ENCODE measurements around the gene TMEM164. TPM values are rescaled to one million over a fixed set of nuclear protein-coding genes. Genes with fewer than 3 reads are reported as not detected.

The TMEM164 gene
- polyA plus RNA-seq, 1 experiment: 7.7 TPM

DNA sequence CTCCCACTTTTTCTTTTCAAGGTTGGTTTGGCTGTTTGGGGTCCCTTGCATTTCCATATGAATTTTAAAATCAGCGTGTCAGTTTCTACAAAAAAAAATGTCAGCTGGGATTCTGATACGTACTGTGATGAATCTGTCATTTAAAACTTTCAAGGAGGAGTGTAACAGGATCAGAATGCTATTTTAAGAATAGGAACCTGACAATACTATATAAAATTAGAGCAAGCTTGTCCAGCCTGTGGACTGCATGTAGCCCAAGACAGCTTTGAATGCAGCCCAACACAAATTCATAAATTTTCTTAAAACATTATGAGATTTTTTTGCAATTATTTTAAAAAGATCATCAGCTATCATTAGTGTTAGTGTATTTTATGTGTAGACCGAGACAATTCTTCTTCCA, 56.5 kb downstream of the TMEM164 start:
- POLR2A ChIA-PET: no interaction called here
- CTCF ChIA-PET: no interaction called here
- Histone ChIP-seq H3K4me3 (ENCODE audit: low read depth, low read length) (no peak overlapping the region), H3K36me3 (ENCODE audit: control insufficient read depth, insufficient read depth, low read length) (no peaks in the 10 kb centered on the region), H3K27me3 (ENCODE audit: control insufficient read depth, insufficient read depth, low read length) (no peaks in the 10 kb centered on the region)
- TF ChIP-seq, protein P1, sequence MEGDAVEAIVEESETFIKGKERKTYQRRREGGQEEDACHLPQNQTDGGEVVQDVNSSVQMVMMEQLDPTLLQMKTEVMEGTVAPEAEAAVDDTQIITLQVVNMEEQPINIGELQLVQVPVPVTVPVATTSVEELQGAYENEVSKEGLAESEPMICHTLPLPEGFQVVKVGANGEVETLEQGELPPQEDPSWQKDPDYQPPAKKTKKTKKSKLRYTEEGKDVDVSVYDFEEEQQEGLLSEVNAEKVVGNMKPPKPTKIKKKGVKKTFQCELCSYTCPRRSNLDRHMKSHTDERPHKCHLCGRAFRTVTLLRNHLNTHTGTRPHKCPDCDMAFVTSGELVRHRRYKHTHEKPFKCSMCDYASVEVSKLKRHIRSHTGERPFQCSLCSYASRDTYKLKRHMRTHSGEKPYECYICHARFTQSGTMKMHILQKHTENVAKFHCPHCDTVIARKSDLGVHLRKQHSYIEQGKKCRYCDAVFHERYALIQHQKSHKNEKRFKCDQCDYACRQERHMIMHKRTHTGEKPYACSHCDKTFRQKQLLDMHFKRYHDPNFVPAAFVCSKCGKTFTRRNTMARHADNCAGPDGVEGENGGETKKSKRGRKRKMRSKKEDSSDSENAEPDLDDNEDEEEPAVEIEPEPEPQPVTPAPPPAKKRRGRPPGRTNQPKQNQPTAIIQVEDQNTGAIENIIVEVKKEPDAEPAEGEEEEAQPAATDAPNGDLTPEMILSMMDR (IDR thresholded peaks at IDR 0.05; ENCODE audit: insufficient read depth, low read depth, low read length): no peak
- DNase-seq (ENCODE audit: low read depth): no peak

- no peaks in the 10 kb centered on the region for H3K36me3 ChIP-seq (ENCODE audit: control insufficient read depth, insufficient read depth, low read length)
- ChIA-PET POLR2A (no interaction called here), CTCF (no interaction called here)
- H3K4me3 ChIP-seq (ENCODE audit: low read depth, low read length): no peak overlapping the region
- TF ChIP-seq, protein P1 (IDR thresholded peaks at IDR 0.05; ENCODE audit: insufficient read depth, low read depth, low read length): no peak
- H3K27me3 ChIP-seq (ENCODE audit: control insufficient read depth, insufficient read depth, low read length): no peaks in the 10 kb centered on the region
- DNase-seq (ENCODE audit: low read depth): no peak
These were observed 57.4 kb downstream of the TMEM164 start for GRCh38 chrX:110060317-110060716.

- TF ChIP-seq, protein P1 (IDR thresholded peaks at IDR 0.05; ENCODE audit: insufficient read depth, low read depth, low read length): no peak
- no peak overlapping the region for H3K4me3 ChIP-seq (ENCODE audit: low read depth, low read length)
- POLR2A ChIA-PET: no interaction called here
- CTCF ChIA-PET: no interaction called here
- no peak for DNase-seq (ENCODE audit: low read depth)
- no peaks in the 10 kb centered on the region for H3K36me3 ChIP-seq (ENCODE audit: control insufficient read depth, insufficient read depth, low read length)
- H3K27me3 ChIP-seq (ENCODE audit: control insufficient read depth, insufficient read depth, low read length): no peaks in the 10 kb centered on the region
These were observed 58.1 kb downstream of the TMEM164 start for GRCh38 chrX:110060846-110061537.

- TF ChIP-seq, protein P1 (IDR thresholded peaks at IDR 0.05; ENCODE audit: insufficient read depth, low read depth, low read length): no peak
- CTCF ChIA-PET: interaction anchor here (0.8 kb wide), 1 partner anchor 10 kb away, joined by 3 read pairs; no protein-coding TSS in a partner anchor
- DNase-seq (ENCODE audit: low read depth): no peak
- Histone ChIP-seq H3K4me3 (ENCODE audit: low read depth, low read length) (no peak overlapping the region), H3K36me3 (ENCODE audit: control insufficient read depth, insufficient read depth, low read length) (no peaks in the 10 kb centered on the region), H3K27me3 (ENCODE audit: control insufficient read depth, insufficient read depth, low read length) (no peaks in the 10 kb centered on the region)
- POLR2A ChIA-PET: no interaction called here
These were observed 60.0 kb downstream of the TMEM164 start for GRCh38 chrX:110062919-110063318.

DNA sequence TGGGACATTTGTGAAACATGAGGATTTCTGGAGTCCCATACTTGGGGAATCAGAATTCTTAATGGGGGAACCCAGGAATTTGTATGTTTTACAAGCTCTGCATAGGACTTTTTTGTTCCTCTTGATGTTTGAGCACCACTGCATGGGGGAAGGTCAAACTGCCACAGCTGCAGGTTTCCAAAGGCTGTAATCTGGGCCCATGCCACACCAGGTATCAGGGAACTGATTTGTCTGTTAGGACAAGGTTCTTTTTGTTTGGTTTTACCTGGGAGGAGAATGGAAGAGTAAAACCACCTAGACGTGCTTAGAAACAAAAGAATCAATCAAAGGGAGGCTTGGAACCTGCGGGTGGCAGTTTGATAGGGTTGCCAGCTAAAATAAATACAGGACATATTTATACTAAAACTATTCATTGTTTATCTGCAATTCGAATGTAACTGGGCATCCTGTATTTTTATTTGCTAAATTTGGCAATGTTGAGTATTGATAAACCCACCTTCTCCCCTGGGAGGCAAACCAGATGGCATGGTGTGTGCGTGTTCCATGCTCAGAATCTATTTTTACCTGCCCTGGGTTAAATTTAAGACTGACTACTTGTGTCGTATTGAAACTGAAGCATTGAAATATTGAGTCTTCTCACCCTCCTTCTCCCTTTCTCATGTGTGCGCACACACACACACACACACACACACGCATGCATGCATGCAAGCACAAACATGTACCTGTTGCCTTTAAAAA, 63.7 kb downstream of the TMEM164 start:
- CTCF ChIA-PET: interaction anchor here (0.6 kb wide), 1 partner anchor 16 kb away, joined by 5 read pairs; no protein-coding TSS in a partner anchor
- DNase-seq (ENCODE audit: low read depth): no peak
- TF ChIP-seq, protein P1 (IDR thresholded peaks at IDR 0.05; ENCODE audit: insufficient read depth, low read depth, low read length): no peak
- H3K27me3 ChIP-seq (ENCODE audit: control insufficient read depth, insufficient read depth, low read length): no peaks in the 10 kb centered on the region
- H3K36me3 ChIP-seq (ENCODE audit: control insufficient read depth, insufficient read depth, low read length): no peaks in the 10 kb centered on the region
- no peak overlapping the region for H3K4me3 ChIP-seq (ENCODE audit: low read depth, low read length)
- POLR2A ChIA-PET: no interaction called here
